Esophagus muscularis mucosa (tissue), 4 donors: ENCODE measurements around the gene DNAH3. TPM values are rescaled to one million over a fixed set of nuclear protein-coding genes. Genes with fewer than 3 reads are reported as not detected.
A peak's percentile ranks its signal among the peaks of the same experiment; 100 is the strongest.
"Not testable (repeated sequence)": the region's sequence is repeated elsewhere in the genome, so short reads cannot be mapped to it uniquely, and the experiment has no call there.

ENCODE experiments used
- DNase-seq: peaks from one replicate; pipeline ENCODE4 v3.0.0-alpha.2; 2017; ENCODE audit errors: extremely low spot score
- H3K27ac ChIP-seq, 4 donors: fragments of 200-600 bp; sonication (generic); replicated peaks in 1 of 4; 1 replicate in 3 of 4; 2 replicates in 1 of 4; pipeline ENCODE4 v1.5.1; 2016 to 2019; ENCODE audit warnings: mild to moderate bottlenecking in 1 of 4
- H3K27me3 ChIP-seq, 4 donors: fragments of 200-600 bp; sonication (generic); one replicate each; pipeline versions ENCODE4 v1.5.1 to v1.6.0; 2016 to 2019
- H3K36me3 ChIP-seq, 4 donors: fragments of 200-600 bp; sonication (generic); one replicate each; pipeline ENCODE4 v1.5.1; 2016 to 2019
- H3K4me1 ChIP-seq, 4 donors: fragments of 200-600 bp; sonication (generic); one replicate each; pipeline ENCODE4 v1.5.1; 2016 to 2019
- H3K4me3 ChIP-seq, 4 donors: fragments of 200-600 bp; sonication (generic); 1 replicate in 2 of 4; 2 replicates in 2 of 4; pipeline ENCODE4 v1.5.1; 2016 to 2019; ENCODE audit warnings: mild to moderate bottlenecking in 4 of 4, moderate library complexity in 1 of 4
- H3K9me3 ChIP-seq, 4 donors: fragments of 200-600 bp; sonication (generic); 1 replicate in 3 of 4; 2 replicates in 1 of 4; pipeline ENCODE4 v1.5.1; 2016 to 2019
- CTCF ChIP-seq, 3 experiments: fragments of 200-600 bp in 2 of 3; fragments of 450-650 bp in 1 of 3; sonication (generic) in 2 of 3; IDR thresholded peaks; one replicate each; pipeline ENCODE4 v1.5.1; 2017 to 2019; ENCODE audit warnings: antibody characterized with exemption in 3 of 3, mild to moderate bottlenecking in 2 of 3, moderate library complexity in 1 of 3
- EP300 ChIP-seq: sonication (generic); formaldehyde crosslinking; IDR thresholded peaks from one replicate; pipeline ENCODE4 v1.6.1; 2017; ENCODE audit warnings: antibody characterized with exemption
- POLR2A ChIP-seq: fragments of 450-650 bp; IDR thresholded peaks from one replicate; pipeline ENCODE4 v1.6.1; 2017; ENCODE audit warnings: antibody characterized with exemption, moderate library complexity, mild to moderate bottlenecking, low read depth
- POLR2AphosphoS5 ChIP-seq, 2 donors: sonication (generic); formaldehyde crosslinking; IDR thresholded peaks; one replicate each; pipeline ENCODE4 v1.6.1; 2017; ENCODE audit warnings: antibody characterized with exemption in 2 of 2
- WGBS: methylation state at CpG from one replicate; pipeline ENCODE4 v1.1.5; 2018; 5-methylcytosine and 5-hydroxymethylcytosine counted together
- intact Hi-C: fragments of 100-400 bp; cut with DNase I; formaldehyde crosslinking; loops from one replicate; pipeline ENCODE4 v1.15.1; 2023
- total RNA-seq, 4 donors: library from RNA; depleted of rRNA; stranded (reverse); fragments of >200 nt; gene quantifications; one replicate each; pipeline versions ENCODE4 v1.1.0 to v1.2.1, GENCODE V29; 2016

DNAH3 gene
- total RNA-seq, 4 donors from 2014 or later = under 0.01 to 0.13 TPM; not detected in 2

- no peak for TF ChIP-seq EP300
- no peak for TF ChIP-seq POLR2AphosphoS5 (IDR thresholded peaks at IDR 0.05)
- no peak for TF ChIP-seq CTCF (IDR thresholded peaks at IDR 0.05)
- no peak for TF ChIP-seq POLR2A
- no peak for DNase-seq
- Histone ChIP-seq H3K4me3 (no peak overlapping the region), H3K4me1 (no peaks in the 10 kb centered on the region), H3K36me3 (no peaks in the 10 kb centered on the region), H3K9me3 (no peaks in the 10 kb centered on the region), H3K27me3 (no peaks in the 10 kb centered on the region), H3K27ac (no peak overlapping the region)
- 80% methylated on average over 2 of the region's 2 CpGs for WGBS
- intact Hi-C loops = no loop called here
Observed at GRCh38 chr16:21120976-21121520, 29.6 kb downstream of the DNAH3 start.

- no peak overlapping the region for H3K27ac ChIP-seq
- H3K4me1 ChIP-seq = no peaks in the 10 kb centered on the region
- H3K4me3 ChIP-seq = no peak overlapping the region
- no peaks in the 10 kb centered on the region for H3K9me3 ChIP-seq
- H3K27me3 ChIP-seq = no peaks in the 10 kb centered on the region
- 88% methylated on average over 4 of the region's 4 CpGs for WGBS
- no peaks in the 10 kb centered on the region for H3K36me3 ChIP-seq
- intact Hi-C loops = no loop called here
- no peak for DNase-seq
- TF ChIP-seq POLR2AphosphoS5 (IDR thresholded peaks at IDR 0.05) (no peak), POLR2A (no peak), CTCF (IDR thresholded peaks at IDR 0.05) (no peak), EP300 (no peak)
Observed at GRCh38 chr16:21117567-21117966, 33.1 kb downstream of the DNAH3 start.

- Histone ChIP-seq H3K9me3 (no peaks in the 10 kb centered on the region), H3K36me3 (no peaks in the 10 kb centered on the region), H3K27me3 (no peaks in the 10 kb centered on the region), H3K4me3 (peak overlapping the region in 1 of 4 donors; percentile 27), H3K27ac (no peak overlapping the region), H3K4me1 (no peaks in the 10 kb centered on the region)
- intact Hi-C loops = no loop called here
- TF ChIP-seq CTCF (IDR thresholded peaks at IDR 0.05) = no peak
- no peak for TF ChIP-seq POLR2AphosphoS5 (IDR thresholded peaks at IDR 0.05)
- no peak for TF ChIP-seq EP300
- peak; percentile 45 for DNase-seq
- WGBS = 39% methylated on average over 13 of the region's 13 CpGs
Observed at GRCh38 chr16:21116148-21116693, 34.4 kb downstream of the DNAH3 start.

GRCh38 chr16:21115551-21115950, 35.1 kb downstream of the DNAH3 start:
- not testable (repeated sequence) for H3K4me1 ChIP-seq, H3K9me3 ChIP-seq

GRCh38 chr16:21103941-21104860, 46.4 kb downstream of the DNAH3 start:
- TF ChIP-seq POLR2AphosphoS5 (IDR thresholded peaks at IDR 0.05) (no peak), EP300 (no peak), CTCF (IDR thresholded peaks at IDR 0.05) (no peak), POLR2A (no peak)
- WGBS = 45% methylated on average over 9 of the region's 9 CpGs
- Histone ChIP-seq H3K4me3 (no peak overlapping the region), H3K27me3 (no peaks in the 10 kb centered on the region), H3K4me1 (no peaks in the 10 kb centered on the region), H3K27ac (no peak overlapping the region), H3K36me3 (no peaks in the 10 kb centered on the region), H3K9me3 (no peaks in the 10 kb centered on the region)
- DNase-seq = peak; percentile 84
- intact Hi-C loops = no loop called here

More at GRCh38 chr16:21115551-21115950, 35.1 kb downstream of the DNAH3 start:
- intact Hi-C loops, H3K36me3 ChIP-seq, H3K27me3 ChIP-seq, H3K4me3 ChIP-seq, H3K27ac ChIP-seq, DNase-seq: not testable (repeated sequence)
- WGBS = 93% methylated on average over 4 of the region's 4 CpGs
